ENCODE data around the gene FAM163B.

The FAM163B gene

DNA sequence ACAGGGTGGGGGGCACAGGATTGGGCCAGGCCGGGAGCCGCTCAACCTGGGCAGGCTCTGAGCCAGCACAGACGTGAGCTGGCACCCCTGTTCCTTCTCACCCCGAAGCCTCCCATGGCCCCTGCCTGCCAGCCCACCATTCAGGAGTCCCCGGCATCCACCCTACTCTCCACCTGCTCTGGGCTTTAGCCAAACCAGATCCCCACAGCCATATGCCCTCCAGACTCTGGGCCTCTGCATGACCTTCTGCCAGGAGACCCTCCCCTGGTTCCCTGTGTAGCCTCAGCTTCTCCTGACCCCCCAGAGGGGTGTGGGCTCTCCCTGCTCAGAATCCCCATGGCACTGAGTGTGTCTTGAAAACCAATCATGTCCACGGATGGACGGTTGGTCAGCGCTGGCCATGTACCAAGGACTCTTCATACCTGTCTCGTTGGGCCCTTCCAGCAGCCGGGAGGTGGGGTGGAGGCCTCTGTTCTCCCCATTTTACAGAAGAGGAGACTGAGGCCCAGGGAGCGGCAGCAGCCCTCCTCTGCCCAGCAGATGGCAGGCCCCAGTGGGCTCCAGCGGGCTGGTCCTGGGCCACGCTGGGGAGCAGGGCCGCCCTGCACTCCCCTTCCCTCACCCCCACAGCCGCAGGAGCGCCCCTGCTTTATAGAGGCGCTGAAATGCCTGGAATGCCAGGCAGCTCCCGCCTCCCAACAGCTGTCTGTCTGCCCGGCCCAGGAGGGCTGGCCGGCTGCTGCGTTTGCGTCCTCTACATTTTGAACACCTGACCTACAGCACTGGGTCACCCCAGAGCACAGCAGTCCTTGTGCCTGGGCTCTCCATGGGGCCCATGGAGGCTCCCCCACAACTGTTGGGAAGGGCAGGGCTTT is 81.0 kb downstream of the FAM163B start:
- no peak overlapping the region for H3K4me3 ChIP-seq (ENCODE audit: low read depth, low read length)
- TF ChIP-seq, protein P1, sequence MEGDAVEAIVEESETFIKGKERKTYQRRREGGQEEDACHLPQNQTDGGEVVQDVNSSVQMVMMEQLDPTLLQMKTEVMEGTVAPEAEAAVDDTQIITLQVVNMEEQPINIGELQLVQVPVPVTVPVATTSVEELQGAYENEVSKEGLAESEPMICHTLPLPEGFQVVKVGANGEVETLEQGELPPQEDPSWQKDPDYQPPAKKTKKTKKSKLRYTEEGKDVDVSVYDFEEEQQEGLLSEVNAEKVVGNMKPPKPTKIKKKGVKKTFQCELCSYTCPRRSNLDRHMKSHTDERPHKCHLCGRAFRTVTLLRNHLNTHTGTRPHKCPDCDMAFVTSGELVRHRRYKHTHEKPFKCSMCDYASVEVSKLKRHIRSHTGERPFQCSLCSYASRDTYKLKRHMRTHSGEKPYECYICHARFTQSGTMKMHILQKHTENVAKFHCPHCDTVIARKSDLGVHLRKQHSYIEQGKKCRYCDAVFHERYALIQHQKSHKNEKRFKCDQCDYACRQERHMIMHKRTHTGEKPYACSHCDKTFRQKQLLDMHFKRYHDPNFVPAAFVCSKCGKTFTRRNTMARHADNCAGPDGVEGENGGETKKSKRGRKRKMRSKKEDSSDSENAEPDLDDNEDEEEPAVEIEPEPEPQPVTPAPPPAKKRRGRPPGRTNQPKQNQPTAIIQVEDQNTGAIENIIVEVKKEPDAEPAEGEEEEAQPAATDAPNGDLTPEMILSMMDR (IDR thresholded peaks at IDR 0.05; ENCODE audit: low read depth, low read length), result no peak

DNA sequence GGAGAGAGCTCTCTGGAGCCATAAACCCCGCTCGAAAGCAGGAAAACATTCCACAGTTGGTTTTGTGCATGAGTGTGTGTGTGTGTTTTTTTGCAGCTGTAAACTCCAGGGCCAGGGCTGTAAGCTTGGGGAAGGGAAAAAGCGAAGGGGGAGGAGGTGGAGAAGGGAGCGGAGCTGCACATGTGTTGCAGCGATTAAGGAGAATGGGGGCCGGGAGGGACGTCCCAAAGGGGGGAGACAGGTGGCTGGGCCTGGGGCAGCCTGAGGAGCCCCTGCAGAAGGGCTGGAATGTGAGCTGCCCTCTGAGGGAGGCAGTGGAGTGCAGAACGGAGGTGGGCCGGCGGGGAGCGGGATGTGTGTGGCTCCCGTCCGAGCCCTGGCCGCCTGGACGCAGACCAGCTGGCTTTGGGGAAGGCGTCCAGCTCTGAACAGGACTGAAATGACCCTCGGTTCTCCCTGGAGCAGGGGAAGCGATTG is 81.7 kb downstream of the FAM163B start:
- TF ChIP-seq, protein P1 (IDR thresholded peaks at IDR 0.05; ENCODE audit: low read depth, low read length), result no peak
- H3K4me3 ChIP-seq (ENCODE audit: low read depth, low read length), result no peak overlapping the region

All from WI38 (cell line).